HepG2 (cell line): Measurements from ENCODE around the gene GMEB2. TPM values are rescaled to one million over a fixed set of nuclear protein-coding genes. Genes with fewer than 3 reads are reported as not detected.

Source experiments
- AGO2 ChIP-seq: fragments of 200-400 bp; formaldehyde crosslinking; optimal IDR thresholded peaks from 2 replicates; pipeline ENCODE3; 2017; ENCODE audit warnings: mild to moderate bottlenecking, low read depth, low read length, moderate library complexity
- DPF2 ChIP-seq: sonication (generic); formaldehyde crosslinking; IDR thresholded peaks from 2 replicates; pipeline ENCODE4 v1.4.0; 2020; ENCODE audit warnings: mild to moderate bottlenecking, low read depth, missing genetic modification reagents, borderline replicate concordance
- MYC ChIP-seq: sonication (generic); formaldehyde crosslinking; IDR thresholded peaks from 2 replicates; pipeline ENCODE4 v1.9.0; 2021; ENCODE audit warnings: missing genetic modification reagents, borderline replicate concordance
- polyA plus RNA-seq, 8 experiments: library from polyadenylated mRNA; depleted of rRNA in 3 of 8; stranded (reverse) in 7 of 8; unstranded in 1 of 8; fragments of >200 nt; fragmentation: Illumina TruSeq in 4 of 8; extraction: Trizol in 4 of 8; gene quantifications; 2 replicates each; pipeline versions ENCODE4 v1.2.1 to v1.2.3, GENCODE V29; 2011 to 2016; ENCODE audit warnings: low read depth in 4 of 8, missing spikeins in 1 of 8, mixed read lengths in 1 of 8; ENCODE audit not compliant: insufficient read depth in 1 of 8
- total RNA-seq, 5 experiments: library from RNA; depleted of rRNA; stranded (reverse); fragments of >200 nt; fragmentation: Illumina TruSeq; extraction: Trizol; gene quantifications; 2 replicates each; pipeline ENCODE4 v1.2.3, GENCODE V29; 2016; ENCODE audit warnings: low read depth in 1 of 5
- TF ChIP-seq, protein P1 (sequence below): sonication (generic); formaldehyde crosslinking; IDR thresholded peaks from one replicate; pipeline ENCODE4 v1.5.1; 2020; ENCODE audit warnings: mild to moderate bottlenecking, missing genetic modification reagents; ENCODE audit errors: not compliant biosample characterization

The GMEB2 gene
- total and polyA plus RNA-seq, 2 of the 13 experiments (the other 11 are each of a cell fraction or from before 2014, with no cell fraction given) = 10.6 to 12.4 TPM

DNA sequence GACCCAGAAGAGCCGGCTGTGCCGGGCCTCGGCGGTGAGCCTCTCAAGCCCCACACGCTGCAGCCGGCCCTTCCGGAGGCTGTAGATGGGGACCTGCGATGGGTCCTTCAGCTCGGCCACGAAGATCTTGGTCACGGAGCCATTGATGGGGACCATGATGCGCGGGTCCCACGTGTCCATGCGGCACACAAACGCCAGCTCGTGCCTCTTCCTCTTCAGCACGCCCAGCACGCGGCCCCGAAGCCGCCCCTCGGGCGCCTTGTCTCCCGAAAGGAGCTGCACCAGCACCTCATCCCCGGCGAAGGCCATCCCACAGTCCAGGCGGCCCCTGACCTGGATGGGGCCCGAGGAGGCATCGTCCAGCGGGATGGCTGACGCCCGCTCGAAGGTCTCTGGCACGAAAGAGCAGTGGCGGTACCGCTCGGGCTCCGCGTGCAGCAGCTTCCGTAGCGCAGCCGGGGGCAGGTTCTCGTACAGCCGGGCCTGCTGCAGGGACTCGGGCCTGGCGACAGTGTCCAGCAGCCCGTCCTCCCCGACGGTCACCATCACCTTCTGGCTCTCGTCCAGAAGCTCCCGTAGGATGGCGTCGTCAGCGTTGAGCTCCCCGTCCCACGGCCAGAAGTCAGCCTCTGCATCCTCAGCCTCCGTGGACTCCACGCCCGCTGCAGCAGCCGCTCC lies 61.7 kb downstream of the GMEB2 start (continued):
- TF ChIP-seq, protein P1, sequence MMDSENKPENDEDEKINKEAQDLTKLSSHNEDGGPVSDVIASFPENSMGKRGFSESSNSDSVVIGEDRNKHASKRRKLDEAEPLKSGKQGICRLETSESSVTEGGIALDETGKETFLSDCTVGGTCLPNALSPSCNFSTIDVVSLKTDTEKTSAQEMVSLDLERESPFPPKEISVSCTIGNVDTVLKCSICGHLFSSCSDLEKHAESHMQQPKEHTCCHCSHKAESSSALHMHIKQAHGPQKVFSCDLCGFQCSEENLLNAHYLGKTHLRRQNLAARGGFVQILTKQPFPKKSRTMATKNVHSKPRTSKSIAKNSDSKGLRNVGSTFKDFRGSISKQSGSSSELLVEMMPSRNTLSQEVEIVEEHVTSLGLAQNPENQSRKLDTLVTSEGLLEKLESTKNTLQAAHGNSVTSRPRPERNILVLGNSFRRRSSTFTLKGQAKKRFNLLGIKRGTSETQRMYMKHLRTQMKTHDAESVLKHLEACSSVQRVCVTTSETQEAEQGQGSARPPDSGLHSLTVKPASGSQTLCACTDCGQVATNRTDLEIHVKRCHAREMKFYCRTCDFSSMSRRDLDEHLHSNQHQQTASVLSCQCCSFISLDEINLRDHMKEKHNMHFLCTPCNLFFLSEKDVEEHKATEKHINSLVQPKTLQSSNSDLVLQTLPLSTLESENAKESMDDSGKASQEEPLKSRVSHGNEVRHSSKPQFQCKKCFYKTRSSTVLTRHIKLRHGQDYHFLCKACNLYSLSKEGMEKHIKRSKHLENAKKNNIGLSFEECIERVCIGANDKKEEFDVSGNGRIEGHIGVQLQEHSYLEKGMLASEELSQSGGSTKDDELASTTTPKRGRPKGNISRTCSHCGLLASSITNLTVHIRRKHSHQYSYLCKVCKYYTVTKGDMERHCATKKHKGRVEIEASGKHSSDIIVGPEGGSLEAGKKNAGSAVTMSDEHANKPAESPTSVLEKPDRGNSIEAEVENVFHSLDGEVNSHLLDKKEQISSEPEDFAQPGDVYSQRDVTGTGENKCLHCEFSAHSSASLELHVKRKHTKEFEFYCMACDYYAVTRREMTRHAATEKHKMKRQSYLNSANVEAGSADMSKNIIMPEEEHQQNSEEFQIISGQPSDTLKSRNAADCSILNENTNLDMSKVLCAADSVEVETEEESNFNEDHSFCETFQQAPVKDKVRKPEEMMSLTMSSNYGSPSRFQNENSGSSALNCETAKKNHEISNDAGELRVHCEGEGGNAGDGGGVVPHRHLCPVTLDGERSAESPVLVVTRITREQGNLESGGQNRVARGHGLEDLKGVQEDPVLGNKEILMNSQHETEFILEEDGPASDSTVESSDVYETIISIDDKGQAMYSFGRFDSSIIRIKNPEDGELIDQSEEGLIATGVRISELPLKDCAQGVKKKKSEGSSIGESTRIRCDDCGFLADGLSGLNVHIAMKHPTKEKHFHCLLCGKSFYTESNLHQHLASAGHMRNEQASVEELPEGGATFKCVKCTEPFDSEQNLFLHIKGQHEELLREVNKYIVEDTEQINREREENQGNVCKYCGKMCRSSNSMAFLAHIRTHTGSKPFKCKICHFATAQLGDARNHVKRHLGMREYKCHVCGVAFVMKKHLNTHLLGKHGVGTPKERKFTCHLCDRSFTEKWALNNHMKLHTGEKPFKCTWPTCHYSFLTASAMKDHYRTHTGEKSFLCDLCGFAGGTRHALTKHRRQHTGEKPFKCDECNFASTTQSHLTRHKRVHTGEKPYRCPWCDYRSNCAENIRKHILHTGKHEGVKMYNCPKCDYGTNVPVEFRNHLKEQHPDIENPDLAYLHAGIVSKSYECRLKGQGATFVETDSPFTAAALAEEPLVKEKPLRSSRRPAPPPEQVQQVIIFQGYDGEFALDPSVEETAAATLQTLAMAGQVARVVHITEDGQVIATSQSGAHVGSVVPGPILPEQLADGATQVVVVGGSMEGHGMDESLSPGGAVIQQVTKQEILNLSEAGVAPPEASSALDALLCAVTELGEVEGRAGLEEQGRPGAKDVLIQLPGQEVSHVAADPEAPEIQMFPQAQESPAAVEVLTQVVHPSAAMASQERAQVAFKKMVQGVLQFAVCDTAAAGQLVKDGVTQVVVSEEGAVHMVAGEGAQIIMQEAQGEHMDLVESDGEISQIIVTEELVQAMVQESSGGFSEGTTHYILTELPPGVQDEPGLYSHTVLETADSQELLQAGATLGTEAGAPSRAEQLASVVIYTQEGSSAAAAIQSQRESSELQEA = no peak
- TF ChIP-seq DPF2 = no peak
- 0 out of 2 replicates have a peak, but pooled peaks have one; percentile 19 for TF ChIP-seq MYC (CRISPR knock-in tag)
- TF ChIP-seq AGO2 = peak; percentile 31
